Activated naive CD8-positive, alpha-beta T cell treated with anti-CD3 and anti-CD28 coated beads, Interleukin-2, amount 50 U/mL, for 24 hours (primary cell): ENCODE data around the gene SUMO3.

ENCODE experiments used
- ATAC-seq: fragments of 150-1000 bp; cut with Tn5 transposase; one replicate; pipeline ENCODE4 v1.10.0; 2021
- DNase-seq: peaks from one replicate; pipeline ENCODE4 v3.0.0; 2021
- H3K27ac Mint-ChIP-seq: one replicate; pipeline ENCODE4 v1.8.0; 2021; ENCODE audit warnings: mild to moderate bottlenecking, mixed read lengths
- H3K27me3 Mint-ChIP-seq: one replicate; pipeline ENCODE4 v1.8.0; 2021; ENCODE audit warnings: mixed read lengths
- H3K36me3 Mint-ChIP-seq: one replicate; pipeline ENCODE4 v1.8.0; 2021; ENCODE audit warnings: low read depth, mixed read lengths
- H3K4me1 Mint-ChIP-seq: one replicate; pipeline ENCODE4 v1.8.0; 2021; ENCODE audit warnings: mixed read lengths
- H3K4me3 Mint-ChIP-seq: one replicate; pipeline ENCODE4 v1.8.0; 2021; ENCODE audit warnings: mild to moderate bottlenecking, moderate library complexity, mixed read lengths
- H3K9me3 Mint-ChIP-seq: one replicate; pipeline ENCODE4 v1.8.0; 2021; ENCODE audit warnings: mixed read lengths

The SUMO3 gene

GRCh38 chr21:44850905-44851657 lies 33.2 kb upstream of the SUMO3 start:
- Mint-ChIP-seq H3K27me3 (no peaks in the 10 kb centered on the region), H3K9me3 (no peaks in the 10 kb centered on the region), H3K4me3 (no peak overlapping the region), H3K4me1 (peaks cover 44% of the 10 kb centered on the region), H3K36me3 (peaks cover 31% of the 10 kb centered on the region), H3K27ac (no peak overlapping the region)
- ATAC-seq: no peak
- no peak for DNase-seq

GRCh38 chr21:44850208-44850800 lies 32.4 kb upstream of the SUMO3 start:
- H3K4me3 Mint-ChIP-seq: no peak overlapping the region
- no peak for DNase-seq
- peaks cover 44% of the 10 kb centered on the region for H3K4me1 Mint-ChIP-seq
- H3K27me3 Mint-ChIP-seq: no peaks in the 10 kb centered on the region
- no peak for ATAC-seq
- H3K36me3 Mint-ChIP-seq: peaks cover 31% of the 10 kb centered on the region
- H3K27ac Mint-ChIP-seq: no peak overlapping the region
- H3K9me3 Mint-ChIP-seq: no peaks in the 10 kb centered on the region

- peaks cover 37% of the 10 kb centered on the region for H3K4me1 Mint-ChIP-seq
- no peak for ATAC-seq
- no peaks in the 10 kb centered on the region for H3K27me3 Mint-ChIP-seq
- no peak overlapping the region for H3K27ac Mint-ChIP-seq
- no peaks in the 10 kb centered on the region for H3K9me3 Mint-ChIP-seq
- H3K36me3 Mint-ChIP-seq: peaks cover 25% of the 10 kb centered on the region
- no peak overlapping the region for H3K4me3 Mint-ChIP-seq
- DNase-seq: no peak
Measured at GRCh38 chr21:44849616-44850130, 31.8 kb upstream of the SUMO3 start.

DNA sequence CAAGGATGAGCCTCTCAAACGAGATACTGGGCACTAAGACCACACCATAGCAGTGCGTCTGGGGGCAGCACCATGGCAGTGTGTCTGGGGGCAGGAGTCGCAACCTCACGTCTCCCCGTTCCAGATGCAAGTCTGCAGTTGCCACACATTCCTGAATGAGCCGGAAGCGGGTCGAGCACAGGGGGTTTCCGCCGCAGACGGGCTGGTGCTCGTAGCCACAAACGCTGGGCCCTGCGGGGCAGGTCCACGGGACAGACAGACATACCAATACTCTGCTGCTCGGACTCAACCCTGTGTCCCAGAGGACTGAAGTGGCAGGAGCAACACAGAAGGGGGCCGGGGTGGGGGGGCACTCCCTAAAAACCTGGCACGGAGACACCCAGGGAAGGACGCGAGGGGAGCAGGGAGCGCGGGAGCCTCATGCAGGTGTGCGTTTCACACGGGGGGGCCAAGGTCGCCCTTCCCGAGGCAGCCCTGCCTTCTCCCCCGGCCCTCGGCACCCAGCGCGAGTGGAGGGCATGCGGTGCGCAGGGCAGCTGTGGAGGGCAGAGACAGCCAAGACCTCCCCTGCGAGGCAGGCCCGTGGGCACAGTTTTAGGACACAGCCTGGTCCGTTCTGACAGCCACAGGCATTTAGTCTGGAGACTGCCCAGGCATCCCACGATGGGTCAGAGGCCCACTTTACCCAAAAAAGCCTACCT lies 31.1 kb upstream of the SUMO3 start:
- ATAC-seq: no peak
- Mint-ChIP-seq H3K4me1 (peaks cover 30% of the 10 kb centered on the region), H3K27ac (no peak overlapping the region), H3K4me3 (no peak overlapping the region), H3K27me3 (no peaks in the 10 kb centered on the region), H3K36me3 (peaks cover 18% of the 10 kb centered on the region), H3K9me3 (no peaks in the 10 kb centered on the region)
- DNase-seq: no peak

DNA sequence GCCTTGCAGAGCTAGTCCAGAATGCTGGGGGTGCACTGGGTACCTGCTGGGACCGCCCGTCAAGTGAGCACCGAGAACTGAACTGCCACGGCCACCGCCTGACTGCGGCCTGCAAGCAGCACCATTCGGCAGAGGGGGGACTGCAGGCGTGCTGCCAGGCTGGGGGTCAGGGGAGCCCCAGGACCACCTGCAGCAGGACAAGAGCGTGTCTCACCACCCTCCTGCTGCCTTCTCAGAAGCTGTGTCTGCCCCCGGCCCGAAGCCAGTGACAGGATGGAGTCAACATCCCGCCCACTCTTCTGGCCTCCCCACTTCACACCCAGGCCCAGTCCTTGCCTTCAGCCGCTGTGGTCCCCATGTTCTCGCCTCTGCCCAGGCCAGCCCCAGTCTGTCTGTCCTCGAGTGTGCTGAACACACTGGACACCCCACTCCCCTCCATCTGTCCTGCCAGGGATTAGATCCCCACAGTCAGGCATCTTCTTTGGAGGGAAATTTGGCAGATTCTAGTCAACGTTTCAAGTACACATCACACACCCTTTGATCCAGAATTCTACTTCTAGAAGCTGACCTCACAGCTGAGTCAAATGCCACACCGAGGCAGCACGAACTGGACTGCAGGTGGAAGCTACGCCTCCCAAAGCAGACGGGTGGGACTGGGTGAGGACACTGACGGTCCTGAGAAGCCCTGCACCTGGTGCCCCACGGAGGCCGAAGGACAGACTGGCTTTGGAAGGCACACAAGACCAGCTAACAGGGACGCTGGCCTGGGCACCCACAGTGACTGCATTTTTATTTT lies 29.6 kb upstream of the SUMO3 start:
- H3K27ac Mint-ChIP-seq: no peak overlapping the region
- no peak for ATAC-seq
- H3K9me3 Mint-ChIP-seq: no peaks in the 10 kb centered on the region
- H3K27me3 Mint-ChIP-seq: no peaks in the 10 kb centered on the region
- H3K36me3 Mint-ChIP-seq: peaks cover 13% of the 10 kb centered on the region
- peaks cover 24% of the 10 kb centered on the region for H3K4me1 Mint-ChIP-seq
- no peak overlapping the region for H3K4me3 Mint-ChIP-seq
- no peak for DNase-seq

DNA sequence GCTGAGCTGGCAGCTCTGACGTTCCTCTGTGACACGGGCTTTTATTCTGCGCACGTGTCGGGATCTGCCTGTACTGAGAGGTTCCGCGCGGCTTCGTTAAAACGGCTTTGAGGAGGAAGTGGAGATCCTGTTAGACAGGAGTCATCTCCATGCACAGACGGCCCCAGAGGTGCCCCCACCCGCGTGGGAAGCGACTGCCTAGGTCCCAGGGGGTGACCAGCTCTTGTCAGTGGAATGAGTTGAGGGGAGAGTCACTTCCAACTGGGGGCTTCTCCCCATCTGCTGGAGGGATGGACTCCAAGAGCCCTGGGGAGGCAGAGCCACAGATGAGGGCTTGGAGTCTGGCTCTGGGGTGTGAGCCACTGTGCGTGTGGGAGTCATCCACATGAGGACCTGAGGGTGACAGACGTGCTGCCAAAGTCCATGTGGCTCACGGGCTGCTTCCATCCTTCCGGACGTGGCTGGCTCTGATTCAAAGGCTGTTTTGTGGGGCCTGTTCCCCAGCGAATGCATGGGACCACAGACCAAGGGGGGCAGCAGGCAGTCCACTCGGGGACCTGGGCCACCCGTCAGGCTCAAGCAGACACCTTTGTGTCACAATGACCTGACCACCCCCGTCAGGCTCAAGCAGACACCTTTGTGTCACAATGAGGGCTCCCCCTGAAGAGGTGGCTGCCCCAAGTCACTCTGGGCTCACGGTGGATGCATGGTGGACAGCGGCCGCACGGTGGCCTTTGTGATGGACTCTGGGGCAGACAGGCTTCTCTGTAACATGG lies 28.8 kb upstream of the SUMO3 start:
- DNase-seq: peak; percentile 50
- H3K27ac Mint-ChIP-seq: peak overlapping the region; percentile 73
- H3K4me3 Mint-ChIP-seq: peak overlapping the region; percentile 69
- H3K27me3 Mint-ChIP-seq: no peaks in the 10 kb centered on the region
- peaks cover 18% of the 10 kb centered on the region for H3K4me1 Mint-ChIP-seq
- H3K9me3 Mint-ChIP-seq: no peaks in the 10 kb centered on the region
- peak; percentile 51 for ATAC-seq
- peaks cover 7% of the 10 kb centered on the region for H3K36me3 Mint-ChIP-seq

DNA sequence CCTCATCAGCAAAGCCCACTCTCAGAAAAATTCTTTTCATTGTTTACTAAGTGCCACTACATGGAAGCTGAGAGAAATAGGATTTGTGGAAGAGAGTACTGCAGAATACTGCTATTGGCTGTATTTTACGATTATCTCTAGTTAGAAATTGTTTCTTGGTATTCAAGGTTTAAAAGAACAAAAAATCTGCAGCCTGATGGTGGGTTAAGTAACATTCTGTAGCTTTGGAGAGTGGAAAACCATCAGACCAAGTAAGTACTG lies 28.3 kb upstream of the SUMO3 start:
- H3K27ac Mint-ChIP-seq: peak overlapping the region; percentile 73
- H3K4me3 Mint-ChIP-seq: peak overlapping the region; percentile 69
- no peaks in the 10 kb centered on the region for H3K27me3 Mint-ChIP-seq
- H3K9me3 Mint-ChIP-seq: no peaks in the 10 kb centered on the region
- H3K36me3 Mint-ChIP-seq: peaks cover 7% of the 10 kb centered on the region
- ATAC-seq: no peak
- no peak for DNase-seq
- peaks cover 16% of the 10 kb centered on the region for H3K4me1 Mint-ChIP-seq

DNA sequence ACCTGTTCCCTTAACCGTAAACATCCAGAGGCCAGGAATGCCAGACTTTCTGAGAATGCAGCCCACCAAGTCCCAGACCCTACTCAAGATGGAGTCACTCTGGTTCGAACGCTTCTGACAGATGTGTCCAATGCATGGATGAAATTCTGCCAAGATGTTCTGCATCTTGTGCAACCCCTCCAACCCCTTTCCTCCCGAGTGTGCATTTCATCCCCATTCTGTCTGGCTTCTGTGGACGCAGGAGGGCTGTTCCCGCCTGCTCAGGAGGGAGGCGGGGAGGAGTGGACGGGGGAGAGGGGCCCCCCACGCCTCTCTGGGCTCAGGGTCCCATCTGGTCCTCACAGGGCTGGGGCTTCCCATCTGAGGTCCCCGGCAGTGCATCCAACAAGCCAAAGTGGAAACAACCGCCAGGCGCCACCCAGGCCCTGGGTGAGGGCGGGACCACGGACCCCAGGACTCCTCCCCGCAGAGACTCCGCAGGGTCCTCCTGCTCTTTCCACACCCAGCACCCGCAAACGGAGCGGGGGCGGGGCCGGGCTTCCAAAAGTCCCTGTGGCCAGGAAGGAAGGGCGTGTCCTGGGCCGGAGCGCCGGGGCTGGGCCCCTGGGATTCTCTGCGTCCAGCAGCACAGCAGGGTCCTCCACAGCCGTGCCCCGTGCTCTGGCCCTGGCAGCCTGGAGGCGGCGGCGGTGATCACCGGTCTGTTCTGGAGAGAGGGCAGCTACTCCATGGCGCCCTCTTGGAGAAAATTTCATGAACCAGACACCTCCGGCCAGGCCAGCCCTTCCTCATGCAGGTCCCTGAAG lies 27.8 kb upstream of the SUMO3 start:
- no peaks in the 10 kb centered on the region for H3K9me3 Mint-ChIP-seq
- H3K36me3 Mint-ChIP-seq: peaks cover 2% of the 10 kb centered on the region
- no peaks in the 10 kb centered on the region for H3K27me3 Mint-ChIP-seq
- peak overlapping the region; percentile 73 for H3K27ac Mint-ChIP-seq
- DNase-seq (peak; percentile 74), ATAC-seq (peak; percentile 89)
- peaks cover 13% of the 10 kb centered on the region for H3K4me1 Mint-ChIP-seq
- peak overlapping the region; percentile 69 for H3K4me3 Mint-ChIP-seq

DNA sequence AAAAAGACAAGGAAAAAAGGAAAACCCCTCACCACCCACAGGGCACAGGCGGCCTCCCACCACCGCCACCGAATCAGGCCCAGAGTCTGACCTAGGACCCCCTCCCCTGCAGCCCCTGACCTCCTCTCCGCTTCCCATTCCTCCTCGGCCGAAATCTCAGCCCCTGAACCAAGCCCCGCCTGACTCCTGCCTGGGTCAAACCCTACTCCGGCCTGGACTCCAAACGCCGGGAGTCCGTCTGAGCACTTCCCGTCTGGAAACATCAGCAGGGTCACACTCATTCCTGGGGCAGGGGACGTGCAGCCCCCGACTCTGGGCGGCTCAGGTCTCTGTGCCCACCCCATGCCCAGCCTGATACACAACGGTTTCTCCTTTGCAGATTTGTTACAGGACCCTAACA lies 26.4 kb upstream of the SUMO3 start:
- DNase-seq (no peak), ATAC-seq (no peak)
- peaks cover 13% of the 10 kb centered on the region for H3K4me1 Mint-ChIP-seq
- H3K27ac Mint-ChIP-seq: no peak overlapping the region
- no peaks in the 10 kb centered on the region for H3K9me3 Mint-ChIP-seq
- no peak overlapping the region for H3K4me3 Mint-ChIP-seq
- peaks cover 2% of the 10 kb centered on the region for H3K36me3 Mint-ChIP-seq
- H3K27me3 Mint-ChIP-seq: no peaks in the 10 kb centered on the region

DNA sequence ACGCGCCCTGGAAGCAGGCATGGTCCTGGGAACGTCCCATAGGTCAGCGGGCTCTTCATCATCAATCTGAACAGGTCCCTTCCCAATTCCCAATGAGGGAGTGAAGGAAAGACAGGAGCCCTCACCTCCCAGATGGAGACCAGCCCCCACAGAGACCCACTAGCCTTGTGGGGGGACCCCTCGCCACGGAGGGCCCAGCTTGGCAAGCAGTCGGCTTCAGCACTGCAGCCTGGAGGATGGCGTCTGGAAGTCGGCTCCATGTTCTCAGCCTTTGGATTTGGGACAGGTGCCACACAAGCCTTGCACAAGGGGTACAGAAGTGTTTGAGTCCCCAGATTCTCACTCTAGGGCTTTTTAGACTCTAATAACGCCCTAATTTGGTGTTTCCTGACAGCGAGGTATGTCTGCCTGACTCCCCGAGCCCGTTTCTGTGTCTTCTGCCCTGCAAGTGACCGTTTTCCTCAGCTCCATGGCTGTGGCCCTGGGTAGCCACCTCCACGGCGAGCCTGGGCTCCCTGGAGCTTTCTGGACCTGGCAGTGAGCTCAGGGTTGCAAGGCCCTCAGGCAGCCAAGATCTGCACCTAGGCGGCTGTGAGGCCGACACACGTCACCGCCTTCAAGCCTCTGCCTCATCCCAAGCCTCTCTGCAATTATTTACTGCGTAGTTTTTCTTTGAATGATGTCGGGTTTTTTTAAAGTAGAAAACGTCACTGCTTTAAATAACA lies 25.0 kb upstream of the SUMO3 start:
- ATAC-seq (no peak), DNase-seq (no peak)
- Mint-ChIP-seq H3K27ac (no peak overlapping the region), H3K36me3 (no peaks in the 10 kb centered on the region), H3K27me3 (no peaks in the 10 kb centered on the region), H3K4me1 (peaks cover 13% of the 10 kb centered on the region), H3K9me3 (no peaks in the 10 kb centered on the region), H3K4me3 (no peak overlapping the region)

- Mint-ChIP-seq H3K36me3 (no peaks in the 10 kb centered on the region), H3K4me1 (peaks cover 11% of the 10 kb centered on the region), H3K27ac (no peak overlapping the region), H3K4me3 (no peak overlapping the region), H3K9me3 (no peaks in the 10 kb centered on the region), H3K27me3 (no peaks in the 10 kb centered on the region)
- no peak for DNase-seq
- no peak for ATAC-seq
Measured at GRCh38 chr21:44842087-44842486, 24.2 kb upstream of the SUMO3 start.

GRCh38 chr21:44840771-44841170 lies 22.9 kb upstream of the SUMO3 start:
- ATAC-seq (no peak), DNase-seq (no peak)
- no peaks in the 10 kb centered on the region for H3K27me3 Mint-ChIP-seq
- no peak overlapping the region for H3K27ac Mint-ChIP-seq
- H3K36me3 Mint-ChIP-seq: no peaks in the 10 kb centered on the region
- H3K9me3 Mint-ChIP-seq: no peaks in the 10 kb centered on the region
- no peaks in the 10 kb centered on the region for H3K4me1 Mint-ChIP-seq
- no peak overlapping the region for H3K4me3 Mint-ChIP-seq

DNA sequence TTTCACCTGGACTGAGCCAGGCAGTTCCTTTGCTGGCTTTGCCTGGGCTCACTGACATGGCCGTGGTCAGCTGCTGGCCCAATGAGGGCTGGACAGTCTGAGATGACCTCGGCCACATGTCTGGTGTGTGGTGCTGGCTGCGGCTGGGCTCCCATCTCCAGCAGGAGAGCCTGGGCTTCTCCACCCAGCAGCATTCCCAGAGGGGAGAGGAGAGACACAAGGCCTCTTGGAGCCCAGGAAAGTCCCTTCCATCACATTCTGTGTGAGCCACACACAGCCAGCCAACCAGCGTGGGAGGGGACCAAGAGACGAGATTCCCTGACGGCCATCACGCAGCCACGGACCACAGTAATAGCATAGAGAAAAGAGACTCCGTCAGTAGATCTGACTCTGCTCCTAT lies 21.1 kb upstream of the SUMO3 start:
- ATAC-seq (no peak), DNase-seq (no peak)
- H3K4me3 Mint-ChIP-seq: no peak overlapping the region
- no peak overlapping the region for H3K27ac Mint-ChIP-seq
- no peaks in the 10 kb centered on the region for H3K36me3 Mint-ChIP-seq
- H3K27me3 Mint-ChIP-seq: no peaks in the 10 kb centered on the region
- no peaks in the 10 kb centered on the region for H3K9me3 Mint-ChIP-seq
- H3K4me1 Mint-ChIP-seq: no peaks in the 10 kb centered on the region
